ENCODE results near the gene SIK3.

Gene SIK3

GRCh38 chr11:117023178-117023577 lies 75.0 kb downstream of the SIK3 start:
- H3K9me3 ChIP-seq (ENCODE audit: control extremely low read depth in 1 of 5, control insufficient read depth in 4 of 5, insufficient read depth in 2 of 5, low read depth in 1 of 5, low read length in 4 of 5), result no peaks in the 10 kb centered on the region
- DNase-seq, result no peak
- no peaks in the 10 kb centered on the region for H3K27me3 ChIP-seq (replicated peaks in 2 of 5; ENCODE audit: control insufficient read depth in 4 of 5, insufficient read depth in 5 of 5, low read length in 4 of 5)
- no peak overlapping the region for H3K27ac ChIP-seq (ENCODE audit: insufficient read depth in 1 of 2, low read depth in 1 of 2, low read length in 2 of 2, poor library complexity in 1 of 2, severe bottlenecking in 2 of 2)
- no peak overlapping the region for H3K4me3 ChIP-seq (ENCODE audit: control insufficient read depth in 1 of 7, extremely low read depth in 1 of 7, insufficient read depth in 4 of 7, low read depth in 2 of 7, low read length in 6 of 7)
- H3K36me3 ChIP-seq (ENCODE audit: control insufficient read depth in 4 of 4, insufficient read depth in 4 of 4, low read length in 3 of 4), result peaks cover 0 to 6% (median 0%) of the 10 kb centered on the region in 4 experiments
- peaks cover 2 to 35% (median 26%) of the 10 kb centered on the region in 4 experiments for H3K4me1 ChIP-seq (ENCODE audit: control extremely low read depth in 1 of 4, control insufficient read depth in 4 of 4, insufficient read depth in 4 of 4, low read length in 3 of 4)
- 57% methylated on average over 2 of the region's 3 CpGs for WGBS (ENCODE audit: insufficient coverage)
- CTCF ChIA-PET, result no interaction called here
- POLR2A ChIA-PET, result no interaction called here

- peaks cover 2 to 35% (median 26%) of the 10 kb centered on the region in 4 experiments for H3K4me1 ChIP-seq (ENCODE audit: control extremely low read depth in 1 of 4, control insufficient read depth in 4 of 4, insufficient read depth in 4 of 4, low read length in 3 of 4)
- ChIA-PET CTCF (no interaction called here), POLR2A (no interaction called here)
- no peak overlapping the region for H3K4me3 ChIP-seq (ENCODE audit: control insufficient read depth in 1 of 7, extremely low read depth in 1 of 7, insufficient read depth in 4 of 7, low read depth in 2 of 7, low read length in 6 of 7)
- no CpG with 5 or more reads among the region's 3 CpGs for WGBS (ENCODE audit: insufficient coverage)
- peaks cover 0 to 6% (median 0%) of the 10 kb centered on the region in 4 experiments for H3K36me3 ChIP-seq (ENCODE audit: control insufficient read depth in 4 of 4, insufficient read depth in 4 of 4, low read length in 3 of 4)
- no peaks in the 10 kb centered on the region for H3K27me3 ChIP-seq (replicated peaks in 2 of 5; ENCODE audit: control insufficient read depth in 4 of 5, insufficient read depth in 5 of 5, low read length in 4 of 5)
- peak in 2 of 3 donors; percentile 43 to 66 for DNase-seq
- no peak overlapping the region for H3K27ac ChIP-seq (ENCODE audit: insufficient read depth in 1 of 2, low read depth in 1 of 2, low read length in 2 of 2, poor library complexity in 1 of 2, severe bottlenecking in 2 of 2)
- no peaks in the 10 kb centered on the region for H3K9me3 ChIP-seq (ENCODE audit: control extremely low read depth in 1 of 5, control insufficient read depth in 4 of 5, insufficient read depth in 2 of 5, low read depth in 1 of 5, low read length in 4 of 5)
Measured at GRCh38 chr11:117022526-117022925, 75.7 kb downstream of the SIK3 start.

GRCh38 chr11:117020869-117021564 lies 77.2 kb downstream of the SIK3 start:
- Histone ChIP-seq H3K27ac (ENCODE audit: insufficient read depth in 1 of 2, low read depth in 1 of 2, low read length in 2 of 2, poor library complexity in 1 of 2, severe bottlenecking in 2 of 2) (no peak overlapping the region), H3K27me3 (replicated peaks in 2 of 5; ENCODE audit: control insufficient read depth in 4 of 5, insufficient read depth in 5 of 5, low read length in 4 of 5) (no peaks in the 10 kb centered on the region), H3K4me1 (ENCODE audit: control extremely low read depth in 1 of 4, control insufficient read depth in 4 of 4, insufficient read depth in 4 of 4, low read length in 3 of 4) (peaks cover 2 to 35% (median 26%) of the 10 kb centered on the region in 4 experiments), H3K4me3 (ENCODE audit: control insufficient read depth in 1 of 7, extremely low read depth in 1 of 7, insufficient read depth in 4 of 7, low read depth in 2 of 7, low read length in 6 of 7) (no peak overlapping the region), H3K36me3 (ENCODE audit: control insufficient read depth in 4 of 4, insufficient read depth in 4 of 4, low read length in 3 of 4) (peaks cover 0 to 6% (median 0%) of the 10 kb centered on the region in 4 experiments), H3K9me3 (ENCODE audit: control extremely low read depth in 1 of 5, control insufficient read depth in 4 of 5, insufficient read depth in 2 of 5, low read depth in 1 of 5, low read length in 4 of 5) (no peaks in the 10 kb centered on the region)
- WGBS (ENCODE audit: insufficient coverage), result 100% methylated on average over 3 of the region's 6 CpGs
- DNase-seq, result no peak
- ChIA-PET CTCF (interaction anchor here (1.5 kb wide), 1 partner anchor 48 kb away, joined by 4 read pairs; no protein-coding TSS in a partner anchor), POLR2A (no interaction called here)

- CTCF ChIA-PET, result interaction anchor here (1.4 to 2.2 kb wide), 4 partner anchors 10 to 139 kb away, joined by 3 to 15 read pairs (median 6); no protein-coding TSS in a partner anchor
- Histone ChIP-seq H3K4me3 (ENCODE audit: control insufficient read depth in 1 of 7, extremely low read depth in 1 of 7, insufficient read depth in 4 of 7, low read depth in 2 of 7, low read length in 6 of 7) (no peak overlapping the region), H3K9me3 (ENCODE audit: control extremely low read depth in 1 of 5, control insufficient read depth in 4 of 5, insufficient read depth in 2 of 5, low read depth in 1 of 5, low read length in 4 of 5) (no peaks in the 10 kb centered on the region), H3K4me1 (ENCODE audit: control extremely low read depth in 1 of 4, control insufficient read depth in 4 of 4, insufficient read depth in 4 of 4, low read length in 3 of 4) (peaks cover 2 to 34% (median 26%) of the 10 kb centered on the region in 4 experiments), H3K36me3 (ENCODE audit: control insufficient read depth in 4 of 4, insufficient read depth in 4 of 4, low read length in 3 of 4) (peaks cover 0 to 6% (median 0%) of the 10 kb centered on the region in 4 experiments), H3K27me3 (replicated peaks in 2 of 5; ENCODE audit: control insufficient read depth in 4 of 5, insufficient read depth in 5 of 5, low read length in 4 of 5) (no peaks in the 10 kb centered on the region), H3K27ac (ENCODE audit: insufficient read depth in 1 of 2, low read depth in 1 of 2, low read length in 2 of 2, poor library complexity in 1 of 2, severe bottlenecking in 2 of 2) (no peak overlapping the region)
- DNase-seq, result no peak
- POLR2A ChIA-PET, result interaction anchor here (1.3 kb wide), 1 partner anchor 19 kb away, joined by 4 read pairs; no protein-coding TSS in a partner anchor
- WGBS (ENCODE audit: insufficient coverage), result 100% methylated on average over 1 of the region's 1 CpG
Measured at GRCh38 chr11:117020287-117020686, 77.9 kb downstream of the SIK3 start.

- ChIA-PET POLR2A (interaction anchor here (1.0 to 1.3 kb wide), 2 partner anchors 8 to 19 kb away, joined by 3 to 4 read pairs; no protein-coding TSS in a partner anchor), CTCF (interaction anchor here (0.5 to 2.2 kb wide), 8 partner anchors 7 to 139 kb away, joined by 3 to 15 read pairs (median 4); no protein-coding TSS in a partner anchor)
- Histone ChIP-seq H3K27ac (ENCODE audit: insufficient read depth in 1 of 2, low read depth in 1 of 2, low read length in 2 of 2, poor library complexity in 1 of 2, severe bottlenecking in 2 of 2) (no peak overlapping the region), H3K9me3 (ENCODE audit: control extremely low read depth in 1 of 5, control insufficient read depth in 4 of 5, insufficient read depth in 2 of 5, low read depth in 1 of 5, low read length in 4 of 5) (no peaks in the 10 kb centered on the region), H3K36me3 (ENCODE audit: control insufficient read depth in 4 of 4, insufficient read depth in 4 of 4, low read length in 3 of 4) (peaks cover 0 to 6% (median 0%) of the 10 kb centered on the region in 4 experiments), H3K4me1 (ENCODE audit: control extremely low read depth in 1 of 4, control insufficient read depth in 4 of 4, insufficient read depth in 4 of 4, low read length in 3 of 4) (peaks cover 2 to 33% (median 25%) of the 10 kb centered on the region in 4 experiments), H3K4me3 (ENCODE audit: control insufficient read depth in 1 of 7, extremely low read depth in 1 of 7, insufficient read depth in 4 of 7, low read depth in 2 of 7, low read length in 6 of 7) (no peak overlapping the region), H3K27me3 (replicated peaks in 2 of 5; ENCODE audit: control insufficient read depth in 4 of 5, insufficient read depth in 5 of 5, low read length in 4 of 5) (no peaks in the 10 kb centered on the region)
- 100% methylated on average over 1 of the region's 7 CpGs for WGBS (ENCODE audit: insufficient coverage)
- peak in 1 of 3 donors; percentile 44 for DNase-seq
Measured at GRCh38 chr11:117019871-117020270, 78.4 kb downstream of the SIK3 start.

GRCh38 chr11:117017456-117017855 lies 80.8 kb downstream of the SIK3 start:
- ChIA-PET CTCF (interaction anchor here (0.8 to 2.1 kb wide), 11 partner anchors 9 to 138 kb away, joined by 3 to 7 read pairs (median 4); no protein-coding TSS in a partner anchor), POLR2A (no interaction called here)
- H3K27me3 ChIP-seq (replicated peaks in 2 of 5; ENCODE audit: control insufficient read depth in 4 of 5, insufficient read depth in 5 of 5, low read length in 4 of 5), result no peaks in the 10 kb centered on the region
- no CpG with 5 or more reads among the region's 1 CpG for WGBS (ENCODE audit: insufficient coverage)
- H3K9me3 ChIP-seq (ENCODE audit: control extremely low read depth in 1 of 5, control insufficient read depth in 4 of 5, insufficient read depth in 2 of 5, low read depth in 1 of 5, low read length in 4 of 5), result no peaks in the 10 kb centered on the region
- peaks cover 2 to 14% (median 11%) of the 10 kb centered on the region in 4 experiments for H3K4me1 ChIP-seq (ENCODE audit: control extremely low read depth in 1 of 4, control insufficient read depth in 4 of 4, insufficient read depth in 4 of 4, low read length in 3 of 4)
- no peak overlapping the region for H3K4me3 ChIP-seq (ENCODE audit: control insufficient read depth in 1 of 7, extremely low read depth in 1 of 7, insufficient read depth in 4 of 7, low read depth in 2 of 7, low read length in 6 of 7)
- no peak overlapping the region for H3K27ac ChIP-seq (ENCODE audit: insufficient read depth in 1 of 2, low read depth in 1 of 2, low read length in 2 of 2, poor library complexity in 1 of 2, severe bottlenecking in 2 of 2)
- DNase-seq, result no peak
- H3K36me3 ChIP-seq (ENCODE audit: control insufficient read depth in 4 of 4, insufficient read depth in 4 of 4, low read length in 3 of 4), result peaks cover 0 to 6% (median 0%) of the 10 kb centered on the region in 4 experiments

- H3K9me3 ChIP-seq (ENCODE audit: control extremely low read depth in 1 of 5, control insufficient read depth in 4 of 5, insufficient read depth in 2 of 5, low read depth in 1 of 5, low read length in 4 of 5), result no peaks in the 10 kb centered on the region
- peaks cover 2 to 12% (median 9%) of the 10 kb centered on the region in 4 experiments for H3K4me1 ChIP-seq (ENCODE audit: control extremely low read depth in 1 of 4, control insufficient read depth in 4 of 4, insufficient read depth in 4 of 4, low read length in 3 of 4)
- DNase-seq, result no peak
- peaks cover 0 to 6% (median 0%) of the 10 kb centered on the region in 4 experiments for H3K36me3 ChIP-seq (ENCODE audit: control insufficient read depth in 4 of 4, insufficient read depth in 4 of 4, low read length in 3 of 4)
- 91% methylated on average over 1 of the region's 4 CpGs for WGBS (ENCODE audit: insufficient coverage)
- POLR2A ChIA-PET, result no interaction called here
- no peak overlapping the region for H3K27ac ChIP-seq (ENCODE audit: insufficient read depth in 1 of 2, low read depth in 1 of 2, low read length in 2 of 2, poor library complexity in 1 of 2, severe bottlenecking in 2 of 2)
- no peaks in the 10 kb centered on the region for H3K27me3 ChIP-seq (replicated peaks in 2 of 5; ENCODE audit: control insufficient read depth in 4 of 5, insufficient read depth in 5 of 5, low read length in 4 of 5)
- CTCF ChIA-PET, result interaction anchor here (1.0 to 2.1 kb wide), 7 partner anchors 10 to 80 kb away, joined by 3 to 7 read pairs (median 4); no protein-coding TSS in a partner anchor
- no peak overlapping the region for H3K4me3 ChIP-seq (ENCODE audit: control insufficient read depth in 1 of 7, extremely low read depth in 1 of 7, insufficient read depth in 4 of 7, low read depth in 2 of 7, low read length in 6 of 7)
Measured at GRCh38 chr11:117016747-117017146, 81.5 kb downstream of the SIK3 start.
